Natural killer cell (primary cell): ENCODE results near the gene RASGEF1B. TPM values are rescaled to one million over a fixed set of nuclear protein-coding genes. Genes with fewer than 3 reads are reported as not detected.

Source experiments
- ATAC-seq, 3 donors: fragments of 150-1000 bp in 2 of 3; fragments of 200-7000 bp in 1 of 3; cut with Tn5 transposase; 1 replicate in 1 of 3; 2 replicates in 2 of 3; pipeline ENCODE4 v1.10.0; 2021; ENCODE audit warnings: mild to moderate bottlenecking in 2 of 3, moderate library complexity in 2 of 3
- DNase-seq, 2 donors: peaks; one replicate each; pipeline versions ENCODE4 v3.0.0 to v3.0.0-alpha.2; 2013 to 2021; ENCODE audit warnings: mixed read lengths in 1 of 2
- H3K27ac ChIP-seq: one replicate; pipeline ENCODE4 v1.5.1; 2013; ENCODE audit warnings: mild to moderate bottlenecking, low read length
- H3K27me3 ChIP-seq: one replicate; pipeline ENCODE4 v1.6.1; 2013; ENCODE audit warnings: low read length; ENCODE audit not compliant: control insufficient read depth, insufficient read depth
- H3K36me3 ChIP-seq: one replicate; pipeline ENCODE4 v1.6.1; 2013; ENCODE audit warnings: low read length; ENCODE audit not compliant: control insufficient read depth, insufficient read depth
- H3K4me1 ChIP-seq: one replicate; pipeline ENCODE4 v1.6.1; 2013; ENCODE audit warnings: low read length; ENCODE audit not compliant: control insufficient read depth, insufficient read depth
- H3K4me3 ChIP-seq: one replicate; pipeline ENCODE4 v1.5.1; 2013; ENCODE audit warnings: low read length
- H3K9me3 ChIP-seq: one replicate; pipeline ENCODE4 v1.6.1; 2013; ENCODE audit warnings: low read length; ENCODE audit not compliant: control insufficient read depth, insufficient read depth
- H3K27ac Mint-ChIP-seq, 2 donors: one replicate each; pipeline ENCODE4 v1.8.0; 2022; ENCODE audit warnings: mild to moderate bottlenecking in 2 of 2, mixed read lengths in 2 of 2, moderate library complexity in 1 of 2
- H3K27me3 Mint-ChIP-seq, 2 donors: one replicate each; pipeline ENCODE4 v1.8.0; 2022; ENCODE audit warnings: low read depth in 2 of 2, mixed read lengths in 2 of 2
- H3K36me3 Mint-ChIP-seq: one replicate; pipeline ENCODE4 v1.8.0; 2022; ENCODE audit warnings: mixed read lengths
- H3K4me1 Mint-ChIP-seq, 2 donors: one replicate each; pipeline ENCODE4 v1.8.0; 2022; ENCODE audit warnings: mixed read lengths in 2 of 2
- H3K4me3 Mint-ChIP-seq: one replicate; pipeline ENCODE4 v1.8.0; 2022; ENCODE audit warnings: mild to moderate bottlenecking, moderate library complexity, mixed read lengths
- H3K9me3 Mint-ChIP-seq, 2 donors: one replicate each; pipeline ENCODE4 v1.8.0; 2022; ENCODE audit warnings: mixed read lengths in 2 of 2
- CTCF ChIP-seq: fragments of 200-600 bp; IDR thresholded peaks from one replicate; pipeline ENCODE4 v1.8.0; 2022; ENCODE audit warnings: antibody characterized with exemption
- WGBS: methylation state at CpG from one replicate; pipeline ENCODE4 v1.1.7; 2013; ENCODE audit warnings: missing lambda C conversion rate; ENCODE audit not compliant: insufficient coverage; 5-methylcytosine and 5-hydroxymethylcytosine counted together
- intact Hi-C: fragments of 100-400 bp; cut with micrococcal nuclease; formaldehyde crosslinking; loops from one replicate; pipeline ENCODE4 v1.14.2; 2022
- total RNA-seq, 4 donors: library from RNA; stranded (reverse); fragments of 120-200 nt in 1 of 4; gene quantifications; one replicate each; pipeline versions ENCODE4 v1.2.3 to v1.2.4, GENCODE V29; 2013 to 2022

Gene RASGEF1B
- total RNA-seq, 3 donors from 2014 or later (not counting 1 experiment from before 2014, with no cell fraction given) = 42.9 to 106 (median 90.8) TPM

- no peak for TF ChIP-seq CTCF
Measured at GRCh38 chr4:81429607-81430006, 42.1 kb downstream of the RASGEF1B start.

GRCh38 chr4:81429031-81429430 is 42.7 kb downstream of the RASGEF1B start:
- Histone ChIP-seq H3K4me3 (no peak overlapping the region), H3K4me1 (no peaks in the 10 kb centered on the region), H3K27ac (no peak overlapping the region), H3K36me3 (peaks cover 69% of the 10 kb centered on the region), H3K9me3 (no peaks in the 10 kb centered on the region), H3K27me3 (no peaks in the 10 kb centered on the region)
- DNase-seq (no peak), ATAC-seq (no peak)
- no peak overlapping the region for H3K4me3 Mint-ChIP-seq
- H3K9me3 Mint-ChIP-seq = no peaks in the 10 kb centered on the region
- H3K4me1 Mint-ChIP-seq = no peaks in the 10 kb centered on the region
- intact Hi-C loops = no loop called here
- peaks cover 43% of the 10 kb centered on the region for H3K36me3 Mint-ChIP-seq
- no peaks in the 10 kb centered on the region for H3K27me3 Mint-ChIP-seq
- no peak for TF ChIP-seq CTCF
- WGBS = 90% methylated on average over 5 of the region's 6 CpGs
- no peak overlapping the region for H3K27ac Mint-ChIP-seq

More at GRCh38 chr4:81429607-81430006, 42.1 kb downstream of the RASGEF1B start:
- Mint-ChIP-seq H3K36me3 (peaks cover 45% of the 10 kb centered on the region), H3K4me3 (no peak overlapping the region), H3K9me3 (no peaks in the 10 kb centered on the region), H3K27ac (no peak overlapping the region), H3K27me3 (no peaks in the 10 kb centered on the region), H3K4me1 (no peaks in the 10 kb centered on the region)
- intact Hi-C loops = no loop called here
- WGBS = 97% methylated on average over 25 of the region's 25 CpGs
- no peak for DNase-seq
- no peak for ATAC-seq
- Histone ChIP-seq H3K36me3 (peaks cover 74% of the 10 kb centered on the region), H3K27me3 (no peaks in the 10 kb centered on the region), H3K27ac (no peak overlapping the region), H3K9me3 (no peaks in the 10 kb centered on the region), H3K4me1 (no peaks in the 10 kb centered on the region), H3K4me3 (no peak overlapping the region)

GRCh38 chr4:81428002-81428401 is 43.7 kb downstream of the RASGEF1B start:
- 100% methylated on average over 2 of the region's 3 CpGs for WGBS
- no peak for TF ChIP-seq CTCF
- H3K4me3 ChIP-seq = no peak overlapping the region
- Mint-ChIP-seq H3K4me3 (no peak overlapping the region), H3K27ac (no peak overlapping the region), H3K4me1 (no peaks in the 10 kb centered on the region), H3K27me3 (no peaks in the 10 kb centered on the region), H3K9me3 (no peaks in the 10 kb centered on the region), H3K36me3 (peaks cover 34% of the 10 kb centered on the region)
- H3K4me1 ChIP-seq = no peaks in the 10 kb centered on the region
- no peak for DNase-seq
- no peaks in the 10 kb centered on the region for H3K27me3 ChIP-seq
- no peak for ATAC-seq
- H3K9me3 ChIP-seq = no peaks in the 10 kb centered on the region
- intact Hi-C loops = no loop called here
- no peak overlapping the region for H3K27ac ChIP-seq
- peaks cover 58% of the 10 kb centered on the region for H3K36me3 ChIP-seq

- Mint-ChIP-seq H3K4me1 (no peaks in the 10 kb centered on the region), H3K4me3 (no peak overlapping the region), H3K27ac (no peak overlapping the region), H3K36me3 (peaks cover 31% of the 10 kb centered on the region), H3K9me3 (no peaks in the 10 kb centered on the region), H3K27me3 (no peaks in the 10 kb centered on the region)
- TF ChIP-seq CTCF = no peak
- Histone ChIP-seq H3K9me3 (no peaks in the 10 kb centered on the region), H3K4me1 (no peaks in the 10 kb centered on the region), H3K27ac (no peak overlapping the region), H3K36me3 (peaks cover 54% of the 10 kb centered on the region), H3K4me3 (no peak overlapping the region), H3K27me3 (no peaks in the 10 kb centered on the region)
- intact Hi-C loops = no loop called here
- no peak for ATAC-seq
- DNase-seq = no peak
- WGBS = 83% methylated on average over 5 of the region's 6 CpGs
Measured at GRCh38 chr4:81427344-81427821, 44.3 kb downstream of the RASGEF1B start.
